HepG2 (cell line): ENCODE data around the gene IKZF2. TPM values are rescaled to one million over a fixed set of nuclear protein-coding genes. Genes with fewer than 3 reads are reported as not detected.

Source experiments
- ATAC-seq: fragments of 200-7000 bp; cut with Tn5 transposase; 3 replicates; pipeline ENCODE4 v1.9.1; 2020; ENCODE audit warnings: mild to moderate bottlenecking, moderate library complexity
- BruUV-seq: library from RNA; stranded (reverse); fragments of 400-500 nt; replicated peaks from 2 replicates; lab custom pipeline; 2021; lab: Mats Ljungman, UMichigan
- CTCF ChIA-PET: fragments of 300-600 bp; formaldehyde crosslinking; extraction: SDS; loops from one replicate; lab custom pipeline; 2021; ENCODE audit warnings: low total read pairs, inconsistent platforms, low intra/inter-chr PET ratio; lab: Yijun Ruan, JAX
- POLR2A ChIA-PET: fragments of 350-600 bp; sonication (Branson Sonifier 250); formaldehyde crosslinking; loops from one replicate; lab custom pipeline; 2020; ENCODE audit warnings: antibody characterized with exemption, inconsistent platforms; lab: Yijun Ruan, JAX
- DNase-seq: peaks from one replicate; pipeline ENCODE4 v3.0.0-alpha.2; 2015; ENCODE audit warnings: low spot score
- FAIRE-seq: peaks from 3 replicates; lab custom pipeline; 2011; peaks lifted over from hg19 to GRCh38; lab: Jason Lieb, UNC
- H2AFZ ChIP-seq: one replicate; pipeline ENCODE4 v1.6.1; 2011; ENCODE audit warnings: low read length, inconsistent platforms
- H3K27ac ChIP-seq: fragments of 300-600 bp; 3 replicates; pipeline ENCODE4 v1.8.0; 2011; ENCODE audit warnings: mixed run types, mild to moderate bottlenecking, mixed read lengths, low read length, inconsistent platforms; ENCODE audit not compliant: insufficient read depth; ENCODE audit errors: extremely low read length
- H3K27me3 ChIP-seq, 2 experiments: fragments of 200-600 bp in 1 of 2; 2 replicates in 1 of 2; 3 replicates in 1 of 2; pipeline versions ENCODE4 v1.6.0 to v1.8.0; 2011; ENCODE audit warnings: low read length in 2 of 2, mild to moderate bottlenecking in 2 of 2, moderate library complexity in 2 of 2, inconsistent platforms in 1 of 2; ENCODE audit not compliant: insufficient read depth in 2 of 2, control insufficient read depth in 1 of 2
- H3K36me3 ChIP-seq, 2 experiments: fragments of 200-600 bp in 1 of 2; replicated peaks in 1 of 2; 2 replicates in 1 of 2; 3 replicates in 1 of 2; pipeline versions ENCODE4 v1.5.1 to v1.8.0; 2011; ENCODE audit warnings: low read length in 2 of 2, inconsistent platforms in 1 of 2; ENCODE audit not compliant: insufficient read depth in 2 of 2, control insufficient read depth in 1 of 2
- H3K4me1 ChIP-seq: 2 replicates; pipeline ENCODE4 v1.5.1; 2012; ENCODE audit warnings: low read length, inconsistent platforms; ENCODE audit not compliant: insufficient read depth
- H3K4me2 ChIP-seq: 2 replicates; pipeline ENCODE4 v1.6.0; 2011; ENCODE audit warnings: low read depth, low read length, inconsistent platforms
- H3K4me3 ChIP-seq, 3 experiments: fragments of 200-600 bp in 1 of 3; sonication (generic), shearing (Covaris generic) in 1 of 3; replicated peaks in 1 of 3; 2 replicates each; pipeline ENCODE4 v1.5.1; 2011 to 2016; ENCODE audit warnings: low read length in 3 of 3, inconsistent platforms in 2 of 3, low read depth in 2 of 3, mild to moderate bottlenecking in 2 of 3, control low read depth in 1 of 3, mixed read lengths in 1 of 3; ENCODE audit not compliant: insufficient read depth in 1 of 3
- H3K79me2 ChIP-seq: one replicate; pipeline ENCODE4 v1.6.1; 2011; ENCODE audit warnings: low read length, inconsistent platforms; ENCODE audit not compliant: insufficient read depth
- H3K9ac ChIP-seq: 2 replicates; pipeline ENCODE4 v1.6.0; 2011; ENCODE audit warnings: mild to moderate bottlenecking, low read depth, low read length, inconsistent platforms; ENCODE audit not compliant: insufficient read depth
- H3K9me3 ChIP-seq: 2 replicates; pipeline ENCODE4 v1.5.1; 2012; ENCODE audit warnings: mild to moderate bottlenecking, low read length
- H4K20me1 ChIP-seq: 2 replicates; pipeline ENCODE4 v1.6.0; 2011; ENCODE audit warnings: inconsistent platforms, mild to moderate bottlenecking, low read length, moderate library complexity; ENCODE audit not compliant: insufficient read depth
- HDAC1 ChIP-seq: sonication (generic); formaldehyde crosslinking; IDR thresholded peaks from 2 replicates; pipeline ENCODE4 v1.5.1; 2020; ENCODE audit warnings: mild to moderate bottlenecking, missing genetic modification reagents
- HNF4G ChIP-seq, 2 experiments: sonication (generic) in 1 of 2; formaldehyde crosslinking in 1 of 2; IDR thresholded peaks; 2 replicates each; pipeline versions ENCODE4 v1.4.0 to v1.6.1; 2011 to 2020; ENCODE audit warnings: borderline replicate concordance in 2 of 2, low read depth in 2 of 2, mild to moderate bottlenecking in 2 of 2, low read length in 1 of 2, missing genetic modification reagents in 1 of 2, moderate library complexity in 1 of 2
- SIX1 ChIP-seq: sonication (generic); formaldehyde crosslinking; IDR thresholded peaks from 2 replicates; pipeline ENCODE4 v1.4.0; 2020; ENCODE audit warnings: missing genetic modification reagents, borderline replicate concordance
- SMARCC2 ChIP-seq: fragments of 450-650 bp; IDR thresholded peaks from 2 replicates; pipeline ENCODE4 v1.6.1; 2017; ENCODE audit warnings: antibody characterized with exemption, mild to moderate bottlenecking
- SRF ChIP-seq: IDR thresholded peaks from 2 replicates; pipeline ENCODE4 v1.6.1; 2011; ENCODE audit warnings: mild to moderate bottlenecking, low read depth, low read length, moderate library complexity
- THAP11 ChIP-seq: IDR thresholded peaks from 2 replicates; pipeline ENCODE4 v1.6.1; 2016; ENCODE audit warnings: missing biosample characterization, missing genetic modification reagents
- YEATS4 ChIP-seq: sonication (generic); formaldehyde crosslinking; IDR thresholded peaks from 2 replicates; pipeline ENCODE4 v1.4.0; 2020; ENCODE audit warnings: missing genetic modification reagents, borderline replicate concordance
- ZNF253 ChIP-seq: sonication (generic); formaldehyde crosslinking; IDR thresholded peaks from 2 replicates; pipeline ENCODE4 v1.8.0; 2022; ENCODE audit warnings: mild to moderate bottlenecking, missing genetic modification reagents, borderline replicate concordance
- ZNF614 ChIP-seq: IDR thresholded peaks from 2 replicates; pipeline ENCODE4 v1.6.1; 2018; ENCODE audit warnings: missing biosample characterization, missing genetic modification reagents, inconsistent platforms, borderline replicate concordance
- ZNF672 ChIP-seq: sonication (generic); formaldehyde crosslinking; IDR thresholded peaks from 2 replicates; pipeline ENCODE4 v1.8.1; 2022; ENCODE audit warnings: missing genetic modification reagents
- WGBS: methylation state at CpG from one replicate; pipeline ENCODE4 v1.1.6; 2017; ENCODE audit warnings: low lambda C conversion rate; 5-methylcytosine and 5-hydroxymethylcytosine counted together
- in situ Hi-C: cut with HindIII; loops from 2 replicates; pipeline ENCODE4 v1.10.0; 2017; ENCODE audit warnings: low pct_unique_long_range_greater_than_20kb; ENCODE audit not compliant: extremely low pct_ligation_motif_present
- intact Hi-C: fragments of 100-400 bp; cut with micrococcal nuclease; formaldehyde crosslinking; loops from one replicate; pipeline ENCODE4 v1.10.0; 2022; ENCODE audit not compliant: unreplicated experiment
- polyA plus RNA-seq, 8 experiments: library from polyadenylated mRNA; depleted of rRNA in 3 of 8; stranded (reverse) in 7 of 8; unstranded in 1 of 8; fragments of >200 nt; fragmentation: Illumina TruSeq in 4 of 8; extraction: Trizol in 4 of 8; gene quantifications; 2 replicates each; pipeline versions ENCODE4 v1.2.1 to v1.2.3, GENCODE V29; 2011 to 2016; ENCODE audit warnings: low read depth in 4 of 8, missing spikeins in 1 of 8, mixed read lengths in 1 of 8; ENCODE audit not compliant: insufficient read depth in 1 of 8
- total RNA-seq, 5 experiments: library from RNA; depleted of rRNA; stranded (reverse); fragments of >200 nt; fragmentation: Illumina TruSeq; extraction: Trizol; gene quantifications; 2 replicates each; pipeline ENCODE4 v1.2.3, GENCODE V29; 2016; ENCODE audit warnings: low read depth in 1 of 5
- TF ChIP-seq, protein P1 (sequence below): sonication (generic); formaldehyde crosslinking; IDR thresholded peaks from 2 replicates; pipeline ENCODE4 v1.8.1; 2023; ENCODE audit warnings: mild to moderate bottlenecking, missing genetic modification reagents
- TF ChIP-seq, protein P2 (sequence below): sonication (generic); formaldehyde crosslinking; IDR thresholded peaks from 2 replicates; pipeline ENCODE4 v1.5.0; 2020; ENCODE audit warnings: mild to moderate bottlenecking, missing genetic modification reagents, moderate library complexity

Gene IKZF2
- total and polyA plus RNA-seq, 2 of the 13 experiments (the other 11 are each of a cell fraction or from before 2014, with no cell fraction given): 0.18 to 0.86 TPM

DNA sequence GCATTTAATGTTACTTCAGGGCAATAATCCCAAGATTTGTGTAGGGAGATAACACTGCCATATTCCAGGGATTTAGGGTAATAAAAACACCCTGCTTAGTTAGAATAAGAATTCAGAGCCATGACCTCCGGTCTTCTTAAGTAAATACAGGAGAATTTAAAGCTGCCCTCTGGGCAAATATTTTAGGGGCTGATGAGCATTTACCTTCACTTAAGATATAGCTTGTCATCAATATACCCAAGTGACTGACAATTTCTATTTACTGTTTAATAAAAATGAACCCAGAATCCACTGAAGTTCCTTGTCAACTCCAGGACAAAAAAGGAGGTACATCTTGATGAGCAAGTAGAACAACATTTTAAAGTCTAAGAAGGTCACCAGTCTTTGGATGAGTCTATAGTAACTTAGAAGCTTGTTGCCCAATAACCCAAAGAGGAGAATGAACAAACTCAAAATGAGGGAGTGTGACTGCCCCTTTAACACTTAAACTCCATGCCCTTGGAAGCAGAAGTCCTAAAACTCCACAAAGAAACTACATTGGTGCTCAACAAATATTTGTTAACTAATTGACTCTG lies 24.3 kb upstream of the IKZF2 start:
- H2AFZ ChIP-seq: no peak overlapping the region
- WGBS: 0% methylated on average over 1 of the region's 1 CpG
- H3K36me3 ChIP-seq: no peaks in the 10 kb centered on the region
- POLR2A ChIA-PET: no interaction called here
- H3K79me2 ChIP-seq: no peaks in the 10 kb centered on the region
- no peak overlapping the region for H3K4me3 ChIP-seq
- H3K9ac ChIP-seq: no peak overlapping the region
- no peaks in the 10 kb centered on the region for H4K20me1 ChIP-seq
- H3K4me1 ChIP-seq: peaks cover 9% of the 10 kb centered on the region; the same call in 1 of the 2 replicates
- DNase-seq (no peak), FAIRE-seq (no peak), ATAC-seq (no peak)
- intact Hi-C loops (no loop called here), in situ Hi-C loops (no loop called here)
- BruUV-seq: no TSS peak
- no peaks in the 10 kb centered on the region for H3K9me3 ChIP-seq
- no peaks in the 10 kb centered on the region for H3K27me3 ChIP-seq
- CTCF ChIA-PET: no interaction called here
- no peak overlapping the region for H3K4me2 ChIP-seq
- H3K27ac ChIP-seq: no peak overlapping the region
- no peak for TF ChIP-seq ZNF614 (CRISPR knock-in tag)
- no peak for TF ChIP-seq YEATS4
- no peak for TF ChIP-seq ZNF253 (CRISPR knock-in tag)
- TF ChIP-seq, protein P1, sequence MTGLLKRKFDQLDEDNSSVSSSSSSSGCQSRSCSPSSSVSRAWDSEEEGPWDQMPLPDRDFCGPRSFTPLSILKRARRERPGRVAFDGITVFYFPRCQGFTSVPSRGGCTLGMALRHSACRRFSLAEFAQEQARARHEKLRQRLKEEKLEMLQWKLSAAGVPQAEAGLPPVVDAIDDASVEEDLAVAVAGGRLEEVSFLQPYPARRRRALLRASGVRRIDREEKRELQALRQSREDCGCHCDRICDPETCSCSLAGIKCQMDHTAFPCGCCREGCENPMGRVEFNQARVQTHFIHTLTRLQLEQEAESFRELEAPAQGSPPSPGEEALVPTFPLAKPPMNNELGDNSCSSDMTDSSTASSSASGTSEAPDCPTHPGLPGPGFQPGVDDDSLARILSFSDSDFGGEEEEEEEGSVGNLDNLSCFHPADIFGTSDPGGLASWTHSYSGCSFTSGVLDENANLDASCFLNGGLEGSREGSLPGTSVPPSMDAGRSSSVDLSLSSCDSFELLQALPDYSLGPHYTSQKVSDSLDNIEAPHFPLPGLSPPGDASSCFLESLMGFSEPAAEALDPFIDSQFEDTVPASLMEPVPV (CRISPR knock-in tag): no peak
- no peak for TF ChIP-seq SMARCC2
- no peak for TF ChIP-seq THAP11 (CRISPR knock-in tag)
- no peak for TF ChIP-seq ZNF672 (CRISPR knock-in tag)
- no peak for TF ChIP-seq HNF4G (IDR thresholded peaks at IDR 0.05; ENCODE audit: borderline replicate concordance, low read depth, low read length)
- no peak for TF ChIP-seq HNF4G (CRISPR knock-in tag; IDR thresholded peaks at IDR 0.05; ENCODE audit: borderline replicate concordance, low read depth)
- no peak for TF ChIP-seq HDAC1 (CRISPR knock-in tag)
- TF ChIP-seq, protein P2, sequence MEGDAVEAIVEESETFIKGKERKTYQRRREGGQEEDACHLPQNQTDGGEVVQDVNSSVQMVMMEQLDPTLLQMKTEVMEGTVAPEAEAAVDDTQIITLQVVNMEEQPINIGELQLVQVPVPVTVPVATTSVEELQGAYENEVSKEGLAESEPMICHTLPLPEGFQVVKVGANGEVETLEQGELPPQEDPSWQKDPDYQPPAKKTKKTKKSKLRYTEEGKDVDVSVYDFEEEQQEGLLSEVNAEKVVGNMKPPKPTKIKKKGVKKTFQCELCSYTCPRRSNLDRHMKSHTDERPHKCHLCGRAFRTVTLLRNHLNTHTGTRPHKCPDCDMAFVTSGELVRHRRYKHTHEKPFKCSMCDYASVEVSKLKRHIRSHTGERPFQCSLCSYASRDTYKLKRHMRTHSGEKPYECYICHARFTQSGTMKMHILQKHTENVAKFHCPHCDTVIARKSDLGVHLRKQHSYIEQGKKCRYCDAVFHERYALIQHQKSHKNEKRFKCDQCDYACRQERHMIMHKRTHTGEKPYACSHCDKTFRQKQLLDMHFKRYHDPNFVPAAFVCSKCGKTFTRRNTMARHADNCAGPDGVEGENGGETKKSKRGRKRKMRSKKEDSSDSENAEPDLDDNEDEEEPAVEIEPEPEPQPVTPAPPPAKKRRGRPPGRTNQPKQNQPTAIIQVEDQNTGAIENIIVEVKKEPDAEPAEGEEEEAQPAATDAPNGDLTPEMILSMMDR (CRISPR knock-in tag): no peak
- TF ChIP-seq SRF: no peak
- no peak for TF ChIP-seq SIX1 (CRISPR knock-in tag)
